IMR-90 (cell line): ENCODE data around the gene LRRC41. TPM values are rescaled to one million over a fixed set of nuclear protein-coding genes. Genes with fewer than 3 reads are reported as not detected.

Source experiments
- ATAC-seq: fragments of 200-7000 bp; cut with Tn5 transposase; 2 replicates; pipeline ENCODE4 v1.9.1; 2020; ENCODE audit warnings: low read depth, mild to moderate bottlenecking, moderate library complexity
- BruUV-seq: library from RNA; stranded (reverse); fragments of 400-500 nt; replicated peaks from 2 replicates; lab custom pipeline; 2021; lab: Mats Ljungman, UMichigan
- CTCF ChIA-PET: fragments of 300-600 bp; formaldehyde crosslinking; extraction: SDS; loops from one replicate; lab custom pipeline; 2021; ENCODE audit warnings: antibody characterized with exemption; lab: Yijun Ruan, JAX
- POLR2A ChIA-PET: fragments of 300-600 bp; sonication (Branson Sonifier 250); formaldehyde crosslinking; loops from one replicate; lab custom pipeline; 2022; ENCODE audit warnings: antibody characterized with exemption; ENCODE audit not compliant: unreplicated experiment; lab: Charles Lee
- DNase-seq: peaks from one replicate; pipeline ENCODE4 v3.0.0; 2013
- H2AFZ ChIP-seq: replicated peaks from 2 replicates; pipeline ENCODE3; 2013; ENCODE audit warnings: low read length, mild to moderate bottlenecking; ENCODE audit not compliant: poor library complexity
- H2AK5ac ChIP-seq: 2 replicates; pipeline ENCODE4 v1.6.1; 2013; ENCODE audit warnings: low read depth, low read length, inconsistent platforms
- H2AK9ac ChIP-seq: replicated peaks from 2 replicates; pipeline ENCODE3; 2013; ENCODE audit warnings: mild to moderate bottlenecking, low read depth, low read length, moderate library complexity; ENCODE audit not compliant: poor library complexity
- H2BK120ac ChIP-seq: 2 replicates; pipeline ENCODE4 v1.6.1; 2013; ENCODE audit warnings: low read depth, low read length, inconsistent platforms
- H2BK15ac ChIP-seq: 3 replicates; pipeline ENCODE4 v1.6.1; 2013; ENCODE audit warnings: low read depth, low read length, inconsistent platforms
- H2BK20ac ChIP-seq: 2 replicates; pipeline ENCODE4 v1.6.1; 2013; ENCODE audit warnings: low read depth, mild to moderate bottlenecking, inconsistent platforms, low read length, moderate library complexity
- H2BK5ac ChIP-seq: 2 replicates; pipeline ENCODE4 v1.6.1; 2013; ENCODE audit warnings: mild to moderate bottlenecking, low read depth, low read length, inconsistent platforms; ENCODE audit not compliant: poor library complexity, severe bottlenecking
- H3K14ac ChIP-seq: replicated peaks from 2 replicates; pipeline ENCODE4 v1.6.1; 2013; ENCODE audit warnings: low read depth, low read length, inconsistent platforms
- H3K18ac ChIP-seq: 2 replicates; pipeline ENCODE4 v1.6.1; 2013; ENCODE audit warnings: low read depth, low read length, control low read depth
- H3K23ac ChIP-seq: 2 replicates; pipeline ENCODE4 v1.6.1; 2013; ENCODE audit warnings: low read depth, low read length, inconsistent platforms
- H3K27ac ChIP-seq: 2 replicates; pipeline ENCODE4 v1.5.1; 2013; ENCODE audit warnings: mild to moderate bottlenecking, control low read depth, low read length; ENCODE audit not compliant: insufficient read depth
- H3K27me3 ChIP-seq: 2 replicates; pipeline ENCODE4 v1.6.1; 2013; ENCODE audit warnings: low read length; ENCODE audit not compliant: control insufficient read depth, insufficient read depth
- H3K36me3 ChIP-seq: 2 replicates; pipeline ENCODE4 v1.6.1; 2013; ENCODE audit warnings: low read length, mixed read lengths; ENCODE audit not compliant: control insufficient read depth, insufficient read depth
- H3K4ac ChIP-seq: 2 replicates; pipeline ENCODE4 v1.6.1; 2013; ENCODE audit warnings: low read depth, low read length, inconsistent platforms
- H3K4me1 ChIP-seq: 2 replicates; pipeline ENCODE4 v1.6.1; 2013; ENCODE audit warnings: low read length, mixed read lengths; ENCODE audit not compliant: control insufficient read depth, insufficient read depth
- H3K4me2 ChIP-seq: 2 replicates; pipeline ENCODE4 v1.6.1; 2013; ENCODE audit warnings: low read depth, mild to moderate bottlenecking, control low read depth, low read length, moderate library complexity
- H3K4me3 ChIP-seq: 2 replicates; pipeline ENCODE4 v1.5.1; 2013; ENCODE audit warnings: low read depth, mild to moderate bottlenecking, control low read depth, low read length, moderate library complexity; ENCODE audit not compliant: insufficient read depth
- H3K56ac ChIP-seq: 2 replicates; pipeline ENCODE4 v1.6.1; 2013; ENCODE audit warnings: low read length, inconsistent platforms; ENCODE audit not compliant: insufficient read depth; ENCODE audit errors: extremely low read depth
- H3K79me1 ChIP-seq, 2 experiments: 2 replicates each; pipeline ENCODE4 v1.6.1; 2013; ENCODE audit warnings: low read length in 2 of 2, inconsistent platforms in 1 of 2, low read depth in 1 of 2
- H3K9ac ChIP-seq: 2 replicates; pipeline ENCODE4 v1.6.1; 2013; ENCODE audit warnings: low read depth, low read length, control low read depth
- H3K9me1 ChIP-seq: 2 replicates; pipeline ENCODE4 v1.6.1; 2013; ENCODE audit warnings: low read length, inconsistent platforms; ENCODE audit not compliant: insufficient read depth
- H3K9me3 ChIP-seq: 2 replicates; pipeline ENCODE4 v1.6.1; 2013; ENCODE audit warnings: low read length; ENCODE audit not compliant: control insufficient read depth, insufficient read depth
- H4K20me1 ChIP-seq: 2 replicates; pipeline ENCODE4 v1.6.1; 2013; ENCODE audit warnings: low read length, inconsistent platforms; ENCODE audit not compliant: insufficient read depth
- H4K5ac ChIP-seq: 2 replicates; pipeline ENCODE4 v1.6.1; 2013; ENCODE audit warnings: mild to moderate bottlenecking, low read depth, low read length, control low read depth
- H4K8ac ChIP-seq, 2 experiments: 2 replicates each; pipeline ENCODE4 v1.6.1; 2013; ENCODE audit warnings: low read depth in 2 of 2, low read length in 2 of 2, control low read depth in 1 of 2, inconsistent platforms in 1 of 2
- H4K91ac ChIP-seq: 2 replicates; pipeline ENCODE4 v1.6.1; 2013; ENCODE audit warnings: low read depth, low read length, inconsistent platforms; ENCODE audit not compliant: insufficient read depth
- MAFK ChIP-seq: IDR thresholded peaks from 2 replicates; pipeline ENCODE4 v1.6.1; 2012; ENCODE audit warnings: low read depth, low read length, improper control_type of control experiment
- SMC3 ChIP-seq: fragments of 150-350 bp; IDR thresholded peaks from 2 replicates; pipeline ENCODE4 v1.6.1; 2016; ENCODE audit warnings: low read depth, mild to moderate bottlenecking, antibody characterized with exemption, low read length, moderate library complexity
- WGBS, 2 experiments: methylation state at CpG; one replicate each; pipeline versions ENCODE4 v1.1.5 to v1.1.7; 2013; ENCODE audit warnings: missing lambda C conversion rate in 2 of 2; ENCODE audit not compliant: insufficient read length in 1 of 2; ENCODE audit errors: extremely low coverage in 2 of 2; 5-methylcytosine and 5-hydroxymethylcytosine counted together
- dilution Hi-C: fragments of 300-500 bp; cut with HindIII; formaldehyde crosslinking; loops from one replicate; pipeline ENCODE4 v1.14.3; 2018; ENCODE audit warnings: low sequenced_read_pairs; ENCODE audit not compliant: unreplicated experiment
- in situ Hi-C: fragments of 300-500 bp; cut with MboI; formaldehyde crosslinking; loops from 3 replicates; pipeline ENCODE4 v1.14.3; 2019; ENCODE audit warnings: low sequenced_read_pairs, inconsistent platforms, mixed read lengths
- intact Hi-C: fragments of 100-400 bp; cut with micrococcal nuclease; formaldehyde crosslinking; loops from 2 replicates; pipeline ENCODE4 v1.10.0; 2022
- polyA plus RNA-seq, 3 experiments: library from polyadenylated mRNA; depleted of rRNA; stranded (reverse); fragments of >200 nt; gene quantifications; 2 replicates each; pipeline ENCODE4 v1.2.3, GENCODE V29; 2012; ENCODE audit warnings: low replicate concordance in 1 of 3
- total RNA-seq: library from RNA; depleted of rRNA; stranded (reverse); fragments of >200 nt; gene quantifications from 2 replicates; pipeline ENCODE4 v1.2.3, GENCODE V29; 2012

LRRC41 gene
- total and polyA plus RNA-seq, 2 of the 4 experiments (the other 2 are of a cell fraction) = 67.6 to 83.2 TPM

- Histone ChIP-seq H2BK20ac (no peak overlapping the region), H3K27me3 (no peaks in the 10 kb centered on the region), H2BK15ac (no peak overlapping the region), H2AK5ac (no peak overlapping the region), H4K8ac (no peak overlapping the region), H2BK120ac (no peak overlapping the region), H3K4ac (no peak overlapping the region), H4K20me1 (peaks cover 19% of the 10 kb centered on the region), H3K36me3 (peaks cover 42% of the 10 kb centered on the region), H3K4me1 (no peaks in the 10 kb centered on the region), H3K56ac (no peak overlapping the region), H3K9me3 (no peaks in the 10 kb centered on the region), H3K23ac (no peak overlapping the region), H3K9ac (no peak overlapping the region), H3K79me1 (peaks cover 32 to 65% of the 10 kb centered on the region in 2 experiments), H3K4me2 (no peak overlapping the region), H4K91ac (no peak overlapping the region), H2AFZ (no peak overlapping the region), H2BK5ac (no peak overlapping the region), H3K4me3 (no peak overlapping the region), H3K14ac (no peak overlapping the region), H2AK9ac (no peak overlapping the region), H4K5ac (no peak overlapping the region), H3K9me1 (peaks cover 12% of the 10 kb centered on the region), H3K27ac (no peak overlapping the region), H3K18ac (no peak overlapping the region)
- dilution Hi-C loops (no loop called here), in situ Hi-C loops (no loop called here), intact Hi-C loops (no loop called here)
- ChIA-PET POLR2A (no interaction called here), CTCF (no interaction called here)
- TF ChIP-seq MAFK (no peak), SMC3 (no peak)
- no TSS peak for BruUV-seq
- DNase-seq (no peak), ATAC-seq (no peak)
- no CpG with 5 or more reads among the region's 2 CpGs for WGBS, 2 experiments
Observed at GRCh38 chr1:46295306-46295705, 8.1 kb downstream of the LRRC41 start.
